ENCODE data around the gene ZNF554. TPM values are rescaled to one million over a fixed set of nuclear protein-coding genes. Genes with fewer than 3 reads are reported as not detected.

ZNF554 gene
- total RNA-seq, 1 donor from 2014 or later = 12.6 TPM

- DNase-seq (ENCODE audit: low spot score in 2 of 2, unreplicated experiment in 2 of 2) = no peak
- no peaks in the 10 kb centered on the region for H3K4me1 Mint-ChIP-seq
- H3K36me3 Mint-ChIP-seq = peaks cover 31% of the 10 kb centered on the region
- no peak overlapping the region for H3K4me3 Mint-ChIP-seq
- H3K9me3 Mint-ChIP-seq = no peaks in the 10 kb centered on the region
- H3K27me3 Mint-ChIP-seq (ENCODE audit: low read depth) = no peaks in the 10 kb centered on the region
- TF ChIP-seq, protein P1, sequence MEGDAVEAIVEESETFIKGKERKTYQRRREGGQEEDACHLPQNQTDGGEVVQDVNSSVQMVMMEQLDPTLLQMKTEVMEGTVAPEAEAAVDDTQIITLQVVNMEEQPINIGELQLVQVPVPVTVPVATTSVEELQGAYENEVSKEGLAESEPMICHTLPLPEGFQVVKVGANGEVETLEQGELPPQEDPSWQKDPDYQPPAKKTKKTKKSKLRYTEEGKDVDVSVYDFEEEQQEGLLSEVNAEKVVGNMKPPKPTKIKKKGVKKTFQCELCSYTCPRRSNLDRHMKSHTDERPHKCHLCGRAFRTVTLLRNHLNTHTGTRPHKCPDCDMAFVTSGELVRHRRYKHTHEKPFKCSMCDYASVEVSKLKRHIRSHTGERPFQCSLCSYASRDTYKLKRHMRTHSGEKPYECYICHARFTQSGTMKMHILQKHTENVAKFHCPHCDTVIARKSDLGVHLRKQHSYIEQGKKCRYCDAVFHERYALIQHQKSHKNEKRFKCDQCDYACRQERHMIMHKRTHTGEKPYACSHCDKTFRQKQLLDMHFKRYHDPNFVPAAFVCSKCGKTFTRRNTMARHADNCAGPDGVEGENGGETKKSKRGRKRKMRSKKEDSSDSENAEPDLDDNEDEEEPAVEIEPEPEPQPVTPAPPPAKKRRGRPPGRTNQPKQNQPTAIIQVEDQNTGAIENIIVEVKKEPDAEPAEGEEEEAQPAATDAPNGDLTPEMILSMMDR (IDR thresholded peaks at IDR 0.05; ENCODE audit: unreplicated experiment) = no peak
- no peak overlapping the region for H3K27ac Mint-ChIP-seq
Observed at GRCh38 chr19:2798733-2799132, 20.9 kb upstream of the ZNF554 start.

GRCh38 chr19:2799273-2800020, 20.2 kb upstream of the ZNF554 start:
- no peaks in the 10 kb centered on the region for H3K4me1 Mint-ChIP-seq
- TF ChIP-seq, protein P1 (IDR thresholded peaks at IDR 0.05; ENCODE audit: unreplicated experiment) = no peak
- H3K4me3 Mint-ChIP-seq = no peak overlapping the region
- no peaks in the 10 kb centered on the region for H3K9me3 Mint-ChIP-seq
- DNase-seq (ENCODE audit: low spot score in 2 of 2, unreplicated experiment in 2 of 2) = no peak
- no peak overlapping the region for H3K27ac Mint-ChIP-seq
- peaks cover 31% of the 10 kb centered on the region for H3K36me3 Mint-ChIP-seq
- no peaks in the 10 kb centered on the region for H3K27me3 Mint-ChIP-seq (ENCODE audit: low read depth)

DNA sequence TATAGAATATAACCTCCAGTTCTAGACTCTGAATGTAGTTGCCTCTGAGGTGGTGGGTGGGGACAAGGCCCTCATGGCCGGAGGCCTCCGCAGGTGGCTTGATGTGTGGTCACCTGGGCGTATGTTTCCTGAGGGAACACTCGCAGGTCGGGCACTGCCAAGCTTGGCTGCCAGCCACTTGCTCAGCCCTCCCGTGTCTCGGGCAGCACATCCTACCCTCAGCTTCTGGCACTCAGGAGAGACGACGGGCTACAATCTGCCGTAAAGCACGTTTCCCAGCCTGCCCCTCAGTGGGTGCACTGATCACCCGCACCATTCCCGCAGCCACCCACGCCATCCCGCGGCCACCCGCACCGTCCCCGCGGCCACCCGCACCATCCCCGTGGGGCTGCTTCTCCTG, 19.2 kb upstream of the ZNF554 start:
- peaks cover 30% of the 10 kb centered on the region for H3K36me3 Mint-ChIP-seq
- H3K4me1 Mint-ChIP-seq = no peaks in the 10 kb centered on the region
- no peaks in the 10 kb centered on the region for H3K27me3 Mint-ChIP-seq (ENCODE audit: low read depth)
- H3K27ac Mint-ChIP-seq = no peak overlapping the region
- DNase-seq (ENCODE audit: low spot score in 2 of 2, unreplicated experiment in 2 of 2) = no peak
- no peak overlapping the region for H3K4me3 Mint-ChIP-seq
- no peaks in the 10 kb centered on the region for H3K9me3 Mint-ChIP-seq
- TF ChIP-seq, protein P1 (IDR thresholded peaks at IDR 0.05; ENCODE audit: unreplicated experiment) = no peak

- no peak for DNase-seq (ENCODE audit: low spot score in 2 of 2, unreplicated experiment in 2 of 2)
- H3K27me3 Mint-ChIP-seq (ENCODE audit: low read depth) = no peaks in the 10 kb centered on the region
- H3K27ac Mint-ChIP-seq = no peak overlapping the region
- no peaks in the 10 kb centered on the region for H3K9me3 Mint-ChIP-seq
- H3K4me3 Mint-ChIP-seq = no peak overlapping the region
- TF ChIP-seq, protein P1 (IDR thresholded peaks at IDR 0.05; ENCODE audit: unreplicated experiment) = no peak
- H3K4me1 Mint-ChIP-seq = no peaks in the 10 kb centered on the region
- H3K36me3 Mint-ChIP-seq = peaks cover 16% of the 10 kb centered on the region
Observed at GRCh38 chr19:2802826-2803225, 16.8 kb upstream of the ZNF554 start.

DNA sequence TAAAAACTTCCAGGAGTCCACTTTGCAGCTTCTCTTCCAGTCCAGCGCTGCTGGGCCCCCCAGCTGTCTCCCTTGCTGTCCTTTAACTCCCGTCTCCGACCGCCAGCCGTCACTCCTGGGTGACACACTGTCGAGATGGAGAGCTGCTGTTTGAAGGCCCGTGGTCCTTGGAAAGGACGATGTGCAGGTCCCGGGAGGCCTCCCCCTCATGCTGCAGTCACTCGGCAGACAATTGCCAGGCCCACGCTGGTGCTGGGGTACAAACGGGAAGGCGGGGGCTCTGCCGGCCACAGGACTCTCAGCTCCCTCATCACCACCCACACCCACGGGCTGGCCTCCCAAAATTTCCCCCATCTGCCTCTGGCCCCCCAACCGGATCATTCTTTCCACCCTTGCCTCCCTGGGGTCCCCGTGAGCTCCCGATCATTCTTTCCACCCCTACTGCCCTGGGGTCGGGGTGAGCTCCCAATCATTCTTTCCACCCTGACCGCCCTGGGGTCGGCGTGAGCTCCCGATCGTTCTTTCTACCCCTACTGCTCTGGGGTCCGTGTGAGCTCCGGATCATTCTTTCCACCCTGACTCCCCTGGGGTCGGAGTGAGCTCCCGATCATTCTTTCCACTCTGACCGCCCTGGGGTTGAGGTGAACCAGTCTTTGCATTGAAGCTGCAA, 16.0 kb upstream of the ZNF554 start:
- Mint-ChIP-seq H3K27me3 (ENCODE audit: low read depth) (no peaks in the 10 kb centered on the region), H3K36me3 (peaks cover 16% of the 10 kb centered on the region), H3K4me3 (no peak overlapping the region), H3K4me1 (no peaks in the 10 kb centered on the region), H3K27ac (no peak overlapping the region), H3K9me3 (no peaks in the 10 kb centered on the region)
- DNase-seq (ENCODE audit: low spot score in 2 of 2, unreplicated experiment in 2 of 2) = no peak
- TF ChIP-seq, protein P1 (IDR thresholded peaks at IDR 0.05; ENCODE audit: unreplicated experiment) = no peak
